Activated B cell treated with CpG ODN at 0.5 μM for 24 hours (primary cell): ENCODE data around the gene LYPD8. TPM values are rescaled to one million over a fixed set of nuclear protein-coding genes. Genes with fewer than 3 reads are reported as not detected.
A peak's percentile ranks its signal among the peaks of the same experiment; 100 is the strongest.

Source experiments
- ATAC-seq: fragments of 200-7000 bp; cut with Tn5 transposase; one replicate; pipeline ENCODE4 v1.10.0; 2021; ENCODE audit warnings: low read depth, mild to moderate bottlenecking, moderate library complexity
- CTCF ChIA-PET: fragments of 350-600 bp; sonication (Branson Sonifier 250); formaldehyde crosslinking; loops from one replicate; lab custom pipeline; 2021; ENCODE audit warnings: antibody characterized with exemption; lab: Charles Lee
- POLR2A ChIA-PET: fragments of 350-600 bp; sonication (Branson Sonifier 250); formaldehyde crosslinking; loops from one replicate; lab custom pipeline; 2021; ENCODE audit warnings: antibody characterized with exemption; lab: Charles Lee
- DNase-seq: peaks from one replicate; pipeline ENCODE4 v3.0.0; 2022
- H3K27ac Mint-ChIP-seq: one replicate; pipeline ENCODE4 v1.8.0; 2020; ENCODE audit warnings: mixed read lengths
- H3K27me3 Mint-ChIP-seq: one replicate; pipeline ENCODE4 v1.8.0; 2021; ENCODE audit warnings: mixed read lengths
- H3K36me3 Mint-ChIP-seq: one replicate; pipeline ENCODE4 v1.8.0; 2021; ENCODE audit warnings: low read depth, mixed read lengths
- H3K4me1 Mint-ChIP-seq: one replicate; pipeline ENCODE4 v1.8.0; 2021; ENCODE audit warnings: mixed read lengths
- H3K4me3 Mint-ChIP-seq: one replicate; pipeline ENCODE4 v1.8.0; 2020; ENCODE audit warnings: mild to moderate bottlenecking, mixed read lengths
- H3K9me3 Mint-ChIP-seq: one replicate; pipeline ENCODE4 v1.8.0; 2020; ENCODE audit warnings: mixed read lengths
- intact Hi-C: fragments of 100-400 bp; cut with micrococcal nuclease; formaldehyde crosslinking; loops from one replicate; pipeline ENCODE4 v1.15.1; 2024
- total RNA-seq: library from RNA; stranded (reverse); gene quantifications from 2 replicates; pipeline ENCODE4 v1.2.3, GENCODE V29; 2022
- TF ChIP-seq, protein P1 (sequence below): fragments of 200-600 bp; IDR thresholded peaks from one replicate; pipeline ENCODE4 v1.8.0; 2022; ENCODE audit warnings: antibody characterized with exemption, mild to moderate bottlenecking

LYPD8 gene
- total RNA-seq, 1 donor from 2014 or later, result not detected

DNA sequence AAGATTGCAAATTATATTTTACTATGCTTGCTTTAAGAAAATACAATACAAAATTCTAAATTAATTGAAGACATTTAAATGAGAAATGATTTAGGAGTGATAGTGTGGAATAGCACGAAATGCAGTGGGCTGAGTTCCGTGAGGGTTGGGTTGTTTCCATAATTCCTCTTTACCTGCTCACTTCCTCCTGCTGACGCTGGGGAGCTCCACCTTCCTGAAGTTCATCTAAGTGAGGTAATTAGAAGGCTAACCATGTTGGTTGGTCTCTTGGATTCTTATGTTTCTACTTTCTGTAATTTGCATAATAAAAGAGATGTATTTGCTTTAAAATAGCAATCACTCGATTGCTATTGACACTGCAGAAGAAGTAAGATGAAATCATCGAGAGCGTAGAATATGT lies 57.7 kb downstream of the LYPD8 start:
- Mint-ChIP-seq H3K4me3 (no peak overlapping the region), H3K27me3 (no peaks in the 10 kb centered on the region), H3K27ac (no peak overlapping the region), H3K36me3 (no peaks in the 10 kb centered on the region), H3K9me3 (no peaks in the 10 kb centered on the region), H3K4me1 (peaks cover 16% of the 10 kb centered on the region)
- CTCF ChIA-PET, result interaction anchor here (0.6 to 5.5 kb wide), 5 partner anchors 11 to 108 kb away, joined by 3 to 41 read pairs (median 4); no protein-coding TSS in a partner anchor
- intact Hi-C loops, result loop anchor here (2.0 kb wide), 2 partner anchors 75 to 107 kb away; no protein-coding TSS in a partner anchor
- POLR2A ChIA-PET, result interaction anchor here (0.6 to 1.9 kb wide), 2 partner anchors 16 to 107 kb away, joined by 7 to 10 read pairs; no protein-coding TSS in a partner anchor
- TF ChIP-seq, protein P1, sequence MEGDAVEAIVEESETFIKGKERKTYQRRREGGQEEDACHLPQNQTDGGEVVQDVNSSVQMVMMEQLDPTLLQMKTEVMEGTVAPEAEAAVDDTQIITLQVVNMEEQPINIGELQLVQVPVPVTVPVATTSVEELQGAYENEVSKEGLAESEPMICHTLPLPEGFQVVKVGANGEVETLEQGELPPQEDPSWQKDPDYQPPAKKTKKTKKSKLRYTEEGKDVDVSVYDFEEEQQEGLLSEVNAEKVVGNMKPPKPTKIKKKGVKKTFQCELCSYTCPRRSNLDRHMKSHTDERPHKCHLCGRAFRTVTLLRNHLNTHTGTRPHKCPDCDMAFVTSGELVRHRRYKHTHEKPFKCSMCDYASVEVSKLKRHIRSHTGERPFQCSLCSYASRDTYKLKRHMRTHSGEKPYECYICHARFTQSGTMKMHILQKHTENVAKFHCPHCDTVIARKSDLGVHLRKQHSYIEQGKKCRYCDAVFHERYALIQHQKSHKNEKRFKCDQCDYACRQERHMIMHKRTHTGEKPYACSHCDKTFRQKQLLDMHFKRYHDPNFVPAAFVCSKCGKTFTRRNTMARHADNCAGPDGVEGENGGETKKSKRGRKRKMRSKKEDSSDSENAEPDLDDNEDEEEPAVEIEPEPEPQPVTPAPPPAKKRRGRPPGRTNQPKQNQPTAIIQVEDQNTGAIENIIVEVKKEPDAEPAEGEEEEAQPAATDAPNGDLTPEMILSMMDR, result no peak
- no peak for ATAC-seq
- no peak for DNase-seq

DNA sequence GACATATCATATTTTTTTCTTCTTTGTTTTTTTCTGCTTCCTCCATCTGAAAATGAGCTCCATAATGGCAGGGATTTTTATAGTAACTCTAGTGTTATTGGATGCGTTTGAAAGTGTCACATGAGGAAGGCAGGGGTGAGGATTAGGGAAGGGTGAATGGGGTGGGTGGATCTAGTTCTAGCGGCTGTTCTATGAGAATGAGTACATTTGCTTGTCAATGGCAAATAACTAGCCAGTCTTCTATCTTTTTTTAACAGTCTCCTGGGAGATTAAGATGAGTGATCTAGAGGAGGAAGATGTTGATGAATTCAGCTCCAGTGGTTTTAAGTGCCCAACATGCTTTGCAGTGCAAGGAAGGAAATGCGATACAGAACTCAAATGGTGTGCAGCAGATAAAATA lies 58.8 kb downstream of the LYPD8 start:
- intact Hi-C loops, result loop anchor here (2.0 kb wide), 2 partner anchors 74 to 108 kb away; no protein-coding TSS in a partner anchor
- POLR2A ChIA-PET, result interaction anchor here (1.9 kb wide), 1 partner anchor 108 kb away, joined by 10 read pairs; no protein-coding TSS in a partner anchor
- CTCF ChIA-PET, result interaction anchor here (1.2 to 5.5 kb wide), 4 partner anchors 10 to 109 kb away, joined by 3 to 41 read pairs (median 4); no protein-coding TSS in a partner anchor
- Mint-ChIP-seq H3K27ac (peak overlapping the region; percentile 61), H3K36me3 (no peaks in the 10 kb centered on the region), H3K9me3 (peaks cover 2% of the 10 kb centered on the region), H3K4me3 (no peak overlapping the region), H3K4me1 (peaks cover 16% of the 10 kb centered on the region), H3K27me3 (no peaks in the 10 kb centered on the region)
- peak; percentile 81 for ATAC-seq
- TF ChIP-seq, protein P1, result no peak
- no peak for DNase-seq

DNA sequence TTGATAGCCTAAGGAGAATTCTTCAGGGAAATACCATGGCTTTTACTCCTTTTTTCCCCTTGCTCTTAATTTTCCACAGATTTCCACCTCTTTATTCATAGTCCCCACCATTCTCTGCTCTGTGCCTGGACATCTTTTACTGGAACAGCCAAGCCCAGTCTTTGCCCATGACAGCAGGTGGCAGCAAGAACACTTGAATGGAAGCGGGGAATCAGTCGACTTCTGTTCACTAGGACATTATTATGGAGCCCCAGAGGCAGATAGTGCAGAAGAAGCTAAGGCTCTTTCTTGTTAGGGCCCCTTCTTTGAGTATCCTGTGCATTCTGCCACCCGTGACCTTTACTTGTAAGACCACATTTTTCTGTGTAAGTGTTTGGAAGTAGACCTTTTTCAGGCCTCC lies 59.3 kb downstream of the LYPD8 start:
- CTCF ChIA-PET, result interaction anchor here (1.6 to 5.5 kb wide), 3 partner anchors 10 to 110 kb away, joined by 4 to 41 read pairs (median 5); no protein-coding TSS in a partner anchor
- H3K4me1 Mint-ChIP-seq, result peaks cover 16% of the 10 kb centered on the region
- no peak overlapping the region for H3K4me3 Mint-ChIP-seq
- DNase-seq, result no peak
- no peak for ATAC-seq
- H3K27ac Mint-ChIP-seq, result peak overlapping the region; percentile 61
- intact Hi-C loops, result loop anchor here (2.0 kb wide), 2 partner anchors 73 to 109 kb away; no protein-coding TSS in a partner anchor
- peaks cover 3% of the 10 kb centered on the region for H3K9me3 Mint-ChIP-seq
- no peaks in the 10 kb centered on the region for H3K27me3 Mint-ChIP-seq
- TF ChIP-seq, protein P1, result no peak
- POLR2A ChIA-PET, result interaction anchor here (1.9 kb wide), 1 partner anchor 109 kb away, joined by 10 read pairs; no protein-coding TSS in a partner anchor
- H3K36me3 Mint-ChIP-seq, result no peaks in the 10 kb centered on the region

DNA sequence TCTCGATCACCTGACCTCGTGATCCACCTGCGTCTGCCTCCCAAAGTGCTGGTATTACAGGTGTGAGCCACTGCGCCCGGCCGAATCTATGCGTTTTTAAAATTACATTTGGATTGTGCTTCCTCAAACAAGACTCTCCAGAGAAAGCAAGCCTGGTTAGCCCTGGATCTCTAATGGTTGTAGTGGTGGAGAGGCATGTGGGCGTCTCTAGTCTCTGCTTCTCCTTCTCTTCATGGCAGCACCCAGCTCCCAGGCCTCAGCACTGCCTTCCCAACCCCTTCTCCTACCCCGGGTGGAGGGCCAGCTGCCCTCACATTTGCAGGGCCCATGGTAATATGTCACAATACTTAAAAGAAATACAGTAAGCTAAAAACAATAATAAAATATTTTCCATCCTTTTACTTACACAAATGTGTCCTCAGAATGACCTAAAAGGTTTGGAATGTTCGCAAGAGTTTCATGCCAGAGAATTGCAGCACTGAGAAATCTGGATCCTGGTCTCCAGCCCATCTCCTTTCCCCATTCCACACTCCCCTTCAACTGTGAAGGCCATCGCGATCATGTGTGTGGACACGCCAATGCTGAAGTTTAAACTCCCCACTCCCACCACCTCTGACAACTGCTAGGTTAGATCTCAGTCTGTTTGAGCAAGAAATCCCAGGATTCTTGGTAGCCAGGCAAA lies 60.0 kb downstream of the LYPD8 start:
- Mint-ChIP-seq H3K27ac (no peak overlapping the region), H3K36me3 (peaks cover 1% of the 10 kb centered on the region), H3K4me3 (no peak overlapping the region), H3K27me3 (no peaks in the 10 kb centered on the region), H3K4me1 (peaks cover 18% of the 10 kb centered on the region), H3K9me3 (peaks cover 4% of the 10 kb centered on the region)
- ATAC-seq (no peak), DNase-seq (no peak)
- intact Hi-C loops, result loop anchor here (2.0 kb wide), 2 partner anchors 73 to 109 kb away; no protein-coding TSS in a partner anchor
- ChIA-PET CTCF (interaction anchor here (1.6 kb wide), 1 partner anchor 73 kb away, joined by 4 read pairs; no protein-coding TSS in a partner anchor), POLR2A (no interaction called here)
- TF ChIP-seq, protein P1, result no peak
